GM19043 (cell line): ENCODE measurements around the gene OR2Z1.

ENCODE experiments used
- ATAC-seq: cut with Tn5 transposase; IDR thresholded peaks from one replicate; pipeline ENCODE4 v1.9.1; 2021; ENCODE audit warnings: low read depth; ENCODE audit not compliant: unreplicated experiment

Gene OR2Z1

GRCh38 chr19:8721334-8721733 is at the start of gene OR2Z1:
TSS of gene OR2Z1 (plus strand) at chr19:8721634. CDS start at chr19:8731029, 9,395 bp downstream.
- ATAC-seq: no peak

DNA sequence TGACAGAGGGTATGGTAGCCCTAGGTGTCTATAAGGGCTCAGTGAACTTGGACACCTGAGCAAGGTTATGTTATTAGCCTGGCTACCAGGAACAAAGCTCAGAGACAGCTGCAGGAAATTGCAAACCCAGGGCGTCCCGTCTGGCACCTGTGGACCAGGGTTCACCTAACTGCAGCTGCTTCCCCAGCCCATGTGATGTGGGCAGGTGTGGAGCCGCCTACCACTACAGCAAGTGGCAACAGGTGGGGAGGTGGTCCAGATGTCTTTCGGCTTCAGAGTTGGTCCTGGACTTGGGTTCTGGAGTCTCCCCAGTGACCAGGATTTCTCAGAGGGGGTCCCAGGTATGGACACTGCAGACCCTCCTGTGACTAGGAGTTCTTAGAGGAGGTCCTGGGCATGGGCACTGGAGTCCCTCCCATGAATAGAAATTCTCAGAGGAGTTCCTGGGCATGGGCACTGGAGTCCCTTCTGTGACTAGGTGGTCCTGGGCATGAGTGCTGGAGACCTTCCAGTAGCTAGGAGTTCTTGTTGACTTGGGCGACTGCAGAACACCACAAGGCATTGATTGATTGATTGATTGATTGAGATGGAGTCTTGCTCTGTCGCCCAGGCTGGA is 48.0 kb upstream of the OR2Z1 start:
- ATAC-seq: no peak

GRCh38 chr19:8675066-8675465 is 46.4 kb upstream of the OR2Z1 start:
- ATAC-seq: no peak

DNA sequence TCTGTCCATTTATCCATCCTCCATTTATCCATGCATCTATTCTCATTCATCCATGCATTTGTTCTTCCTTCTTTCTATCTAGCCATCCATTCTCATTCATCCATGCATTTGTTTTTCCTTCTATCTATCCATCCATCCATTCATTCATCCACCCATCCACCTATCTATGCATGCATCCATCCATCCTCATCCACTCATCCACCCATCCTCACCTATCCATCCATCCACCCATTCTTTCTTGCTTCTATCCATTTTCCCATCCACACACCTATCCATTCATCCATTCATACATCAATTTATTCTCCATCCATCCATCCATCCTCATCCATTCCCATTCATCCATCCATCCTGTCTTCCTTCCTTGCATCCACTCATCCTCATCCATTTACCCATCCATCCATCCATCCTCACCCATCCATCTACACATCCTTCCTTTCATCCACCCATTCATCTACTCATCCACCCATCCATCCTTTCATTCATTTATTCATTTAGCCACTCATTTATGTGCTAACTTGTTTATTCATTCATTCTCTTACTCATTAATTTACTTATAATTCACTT is 43.1 kb upstream of the OR2Z1 start:
- ATAC-seq: no peak

GRCh38 chr19:8680676-8681344 is 40.6 kb upstream of the OR2Z1 start:
- ATAC-seq: no peak

DNA sequence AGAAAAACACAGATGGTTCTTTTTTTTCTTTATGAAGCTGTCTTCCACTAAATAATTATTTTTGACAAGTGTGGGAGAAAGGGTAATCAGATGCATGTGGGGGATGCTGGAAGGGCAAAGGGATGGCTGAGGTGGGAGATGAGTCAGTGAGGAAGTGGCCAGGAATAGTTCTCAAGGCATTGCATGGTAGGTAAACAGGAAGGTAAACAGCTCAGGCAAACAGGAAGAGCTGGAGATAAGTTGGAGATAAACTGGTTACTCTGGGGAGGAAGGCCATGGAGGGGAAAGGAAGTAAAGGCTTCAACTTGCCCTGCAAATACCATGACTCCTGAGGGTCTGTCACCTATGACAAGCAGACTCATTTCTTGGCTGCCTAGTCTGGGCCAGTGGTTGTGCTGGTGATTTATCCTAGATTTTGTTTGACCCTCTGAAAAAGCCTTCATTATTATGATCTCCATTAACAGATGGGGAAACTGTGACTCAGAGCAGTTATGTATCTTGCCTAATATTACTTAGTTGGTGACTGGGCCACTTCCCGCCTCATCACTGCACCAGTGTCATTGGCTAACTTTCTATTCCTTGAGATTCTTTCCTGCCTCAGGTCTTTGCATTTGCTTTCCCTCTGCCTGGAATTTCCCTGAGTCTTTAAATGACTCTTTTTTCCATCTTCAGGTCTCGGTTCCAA is 39.9 kb upstream of the OR2Z1 start:
- ATAC-seq: no peak

DNA sequence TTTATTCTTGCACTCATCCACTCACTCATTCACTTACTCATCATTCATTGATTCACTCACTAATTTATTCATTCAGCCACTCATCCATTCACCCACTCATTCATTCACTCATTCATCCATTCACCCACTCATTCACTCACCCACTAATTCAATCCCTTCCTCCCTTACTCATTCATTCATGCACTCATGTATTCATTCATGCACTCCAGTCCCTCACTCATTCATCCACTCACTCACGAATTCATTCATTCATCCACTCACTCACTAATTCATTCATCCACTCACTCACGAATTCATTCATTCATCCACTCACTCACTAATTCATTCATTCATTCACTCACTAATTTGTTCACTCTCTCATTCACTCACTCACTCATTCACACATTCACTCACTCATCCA is 39.0 kb upstream of the OR2Z1 start:
- no peak for ATAC-seq

DNA sequence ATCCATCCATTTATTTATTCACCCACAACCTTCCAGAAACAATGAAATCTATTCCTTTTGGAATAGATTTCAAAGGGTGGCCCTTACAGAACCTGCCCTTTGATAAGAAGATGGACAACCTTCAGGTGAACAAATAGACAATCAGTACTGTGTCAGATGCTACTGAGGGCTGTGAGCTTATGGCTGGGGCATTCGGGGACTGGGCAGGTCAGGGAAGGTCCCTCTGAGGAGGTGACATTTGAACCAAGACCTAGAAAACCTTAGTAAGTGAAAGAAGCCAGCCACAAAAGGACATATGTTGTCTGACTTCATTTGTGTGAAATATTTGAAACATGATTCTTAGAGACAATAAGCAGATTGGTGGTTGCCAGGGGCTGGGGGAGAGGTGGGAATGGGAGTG is 38.5 kb upstream of the OR2Z1 start:
- no peak for ATAC-seq

DNA sequence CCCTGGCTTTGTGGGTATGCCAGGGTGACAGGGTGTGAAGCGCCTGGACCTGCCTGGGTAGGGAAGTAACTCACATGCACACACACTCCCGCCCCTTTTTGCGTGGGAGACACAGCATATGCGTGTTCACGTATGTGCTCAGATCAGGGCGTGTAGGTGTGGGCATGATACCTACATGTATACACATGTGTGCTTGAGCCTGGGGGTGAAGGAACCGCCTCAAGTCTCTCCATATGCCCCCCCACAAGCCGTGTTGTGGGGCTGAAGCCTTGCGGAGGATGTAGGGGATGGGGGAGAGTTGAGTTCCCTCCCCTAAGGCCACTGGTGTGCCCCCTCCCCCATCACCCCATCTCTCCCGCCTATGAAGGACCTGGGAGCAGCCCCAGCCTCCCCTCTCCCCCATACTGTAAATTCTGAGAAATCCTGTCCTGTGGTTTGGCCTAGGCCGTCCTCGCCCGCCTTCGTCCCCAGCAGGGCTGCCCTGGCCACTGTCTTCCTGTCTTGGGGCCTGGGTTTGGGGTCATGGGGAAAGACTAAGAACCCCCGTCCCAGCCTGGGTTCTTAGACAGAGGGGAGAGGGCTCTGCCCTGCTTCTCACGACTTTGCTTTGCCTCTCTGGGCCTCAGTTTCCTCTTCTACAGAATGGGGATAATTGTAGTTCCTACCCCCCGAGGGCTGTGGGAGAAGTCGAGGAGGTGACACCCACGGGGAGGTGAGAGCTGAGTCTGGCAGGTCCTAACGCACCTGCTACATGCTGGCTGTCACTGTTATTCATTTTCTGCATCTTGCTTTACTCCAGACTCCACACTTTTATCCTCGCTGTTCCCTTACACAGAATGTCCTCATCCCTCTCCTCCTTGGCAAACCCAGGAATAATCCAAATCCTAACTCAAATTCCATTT is 37.2 kb upstream of the OR2Z1 start:
- no peak for ATAC-seq

GRCh38 chr19:8686549-8686948 is 34.9 kb upstream of the OR2Z1 start:
- ATAC-seq: no peak

DNA sequence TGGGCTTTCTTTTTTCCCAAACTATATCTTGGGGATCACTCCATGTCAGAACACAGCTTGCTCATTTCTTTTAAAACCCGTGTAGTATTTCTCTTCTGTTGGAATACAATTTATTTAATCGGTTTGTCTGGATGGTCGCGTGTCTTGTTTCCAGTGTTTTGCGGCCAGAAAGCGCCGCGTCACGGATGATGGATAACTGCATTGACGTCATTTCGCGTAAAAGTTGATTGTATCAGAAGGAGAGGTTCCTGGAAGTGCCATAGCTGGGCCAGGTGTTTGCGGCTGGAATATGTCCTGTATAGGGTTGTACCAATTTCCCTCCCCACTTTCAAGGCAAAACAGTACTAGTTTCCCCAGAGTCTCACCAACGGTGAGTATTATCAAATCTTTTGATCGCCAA is 32.5 kb upstream of the OR2Z1 start:
- ATAC-seq: no peak

GRCh38 chr19:8690753-8691539 is 30.5 kb upstream of the OR2Z1 start:
- no peak for ATAC-seq

DNA sequence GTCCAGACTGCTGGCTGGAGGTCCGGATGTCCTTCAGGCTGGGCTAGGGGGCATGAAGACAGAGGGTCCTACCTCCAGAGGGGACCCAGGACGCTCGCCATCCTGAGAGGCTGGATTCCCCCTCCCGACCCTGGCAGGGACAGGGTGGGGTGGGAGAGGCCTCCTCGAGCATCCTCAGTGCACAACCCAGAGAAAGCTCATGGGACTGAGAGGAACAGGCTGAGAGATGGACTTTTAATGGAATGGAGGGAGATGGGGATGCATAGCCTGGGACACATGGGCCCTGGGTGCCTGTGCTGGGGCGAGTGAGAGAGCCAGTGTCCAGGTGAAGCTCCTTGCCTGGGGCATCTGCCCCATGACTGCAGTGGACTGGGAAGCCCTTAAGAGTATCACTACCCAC is 25.9 kb upstream of the OR2Z1 start:
- no peak for ATAC-seq

DNA sequence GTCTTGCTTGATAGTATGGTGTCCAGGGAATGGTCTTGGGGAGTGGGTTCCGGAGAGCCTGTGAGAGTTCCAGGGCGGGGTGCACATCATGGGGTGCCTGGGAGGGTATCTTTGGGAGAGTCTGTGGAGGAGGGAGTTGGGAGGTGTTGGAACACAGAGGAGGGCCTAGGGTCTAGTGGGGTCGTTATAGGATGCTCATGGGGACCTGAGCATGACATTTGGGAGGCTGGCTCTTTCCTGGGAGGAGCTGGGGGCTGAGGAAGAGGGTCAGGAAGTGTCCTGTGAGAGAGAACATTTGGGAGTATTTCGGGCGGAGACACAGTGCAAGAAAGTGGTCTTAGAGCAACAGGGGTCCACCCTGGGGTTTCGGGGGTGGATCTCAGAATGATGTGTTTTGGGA is 25.5 kb upstream of the OR2Z1 start:
- ATAC-seq: no peak

DNA sequence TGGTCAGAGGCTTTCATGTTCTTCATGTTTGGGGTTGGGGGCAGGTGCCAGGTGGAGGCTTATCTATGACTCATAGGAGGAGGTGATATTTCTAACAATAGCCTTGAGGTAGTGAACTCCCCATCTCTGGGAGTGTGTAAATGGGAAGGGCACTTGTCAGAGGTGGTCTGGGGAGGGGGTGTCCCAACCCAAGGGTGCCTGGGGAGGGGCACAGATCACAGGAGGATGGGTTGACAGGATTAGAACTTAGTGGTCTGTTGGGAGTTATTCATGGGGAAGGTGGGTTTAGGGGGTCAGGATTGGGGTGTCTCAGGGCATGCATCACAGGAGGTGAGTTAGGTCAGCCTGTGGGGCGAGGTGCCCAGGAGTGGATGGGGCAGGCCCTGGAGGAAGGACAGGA is 24.4 kb upstream of the OR2Z1 start:
- no peak for ATAC-seq

GRCh38 chr19:8697671-8698432 is 23.6 kb upstream of the OR2Z1 start:
- ATAC-seq: no peak

DNA sequence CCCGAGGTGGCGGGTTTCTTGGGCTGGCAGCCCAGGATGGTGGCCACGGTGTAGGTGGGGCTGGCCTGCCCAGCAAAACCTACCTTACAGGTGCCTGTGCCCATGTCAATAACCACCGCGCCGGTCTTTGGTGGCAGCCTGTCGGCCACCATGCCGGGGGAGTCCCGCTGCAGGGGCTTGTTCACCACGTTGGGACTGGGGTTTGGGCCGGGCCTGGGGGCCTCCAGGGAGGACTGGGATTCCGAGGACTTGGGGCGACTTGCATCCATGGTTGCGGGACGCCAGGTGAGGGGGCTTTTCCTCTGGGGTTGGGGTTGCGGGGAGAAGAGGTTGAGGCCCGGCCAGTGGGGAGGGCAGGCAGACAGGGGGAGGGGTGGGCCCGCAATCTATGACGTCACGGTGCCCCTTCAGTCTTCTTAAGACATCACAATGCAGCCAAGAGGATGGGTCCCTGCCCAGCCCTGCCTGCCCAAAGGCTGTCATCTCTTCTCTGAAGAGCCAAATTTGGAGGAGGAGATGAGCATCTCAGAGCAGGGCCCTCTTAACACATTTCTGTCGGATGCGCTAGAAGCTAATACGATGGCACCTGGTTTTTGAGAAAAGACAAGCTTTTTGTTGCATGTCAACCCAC is 22.9 kb upstream of the OR2Z1 start, which contains the start of gene ACTL9:
ACTL9 (minus strand) TSS at position 363 of the 631 bp plus-strand sequence; CDS start at position 269, 94 bp downstream.
- ATAC-seq: no peak

- no peak for ATAC-seq
Measured at GRCh38 chr19:8699908-8700307, 21.5 kb upstream of the OR2Z1 start.

GRCh38 chr19:8700956-8701355 is 20.5 kb upstream of the OR2Z1 start:
- ATAC-seq: no peak
